Fibroblast of skin of right quadriceps (primary cell): ENCODE data around the gene APBA2.

Experiments used
- DNase-seq: peaks from one replicate; pipeline ENCODE4 v3.0.0-alpha.2; 2013

APBA2 gene

DNA sequence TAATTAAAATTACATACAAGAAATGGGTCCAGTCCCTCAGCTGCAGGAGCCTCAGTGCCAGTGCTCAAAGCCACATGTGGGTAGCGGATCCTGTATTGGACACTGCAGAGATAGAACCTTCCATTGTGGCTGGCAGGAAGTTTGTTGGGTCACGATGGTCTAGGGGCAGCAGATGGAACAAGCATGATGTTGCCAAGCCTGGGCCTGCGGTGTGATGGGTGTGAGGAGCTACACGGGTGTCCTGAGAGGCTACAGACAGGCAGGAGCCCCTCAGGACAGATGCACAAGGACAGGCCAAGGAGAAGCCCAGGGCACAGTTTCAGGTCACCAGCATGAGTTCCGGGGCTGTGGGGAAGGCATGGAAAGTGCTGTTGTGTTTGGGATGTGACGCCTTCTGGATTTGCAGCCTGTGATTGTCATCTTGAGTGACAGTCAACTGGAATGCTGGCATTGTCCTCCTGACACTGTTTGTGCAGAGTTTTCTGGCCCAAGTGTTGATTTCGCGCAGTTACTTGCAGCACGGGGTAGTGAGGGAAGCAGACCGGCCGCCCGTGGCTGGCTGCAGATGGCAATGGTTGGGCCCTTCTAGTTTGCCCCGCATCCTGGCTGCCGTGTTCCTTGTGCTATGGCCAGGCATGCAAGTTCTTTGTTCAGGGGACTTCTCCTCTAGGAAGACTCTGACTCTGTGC lies 206.7 kb downstream of the APBA2 start:
- DNase-seq, result no peak

DNA sequence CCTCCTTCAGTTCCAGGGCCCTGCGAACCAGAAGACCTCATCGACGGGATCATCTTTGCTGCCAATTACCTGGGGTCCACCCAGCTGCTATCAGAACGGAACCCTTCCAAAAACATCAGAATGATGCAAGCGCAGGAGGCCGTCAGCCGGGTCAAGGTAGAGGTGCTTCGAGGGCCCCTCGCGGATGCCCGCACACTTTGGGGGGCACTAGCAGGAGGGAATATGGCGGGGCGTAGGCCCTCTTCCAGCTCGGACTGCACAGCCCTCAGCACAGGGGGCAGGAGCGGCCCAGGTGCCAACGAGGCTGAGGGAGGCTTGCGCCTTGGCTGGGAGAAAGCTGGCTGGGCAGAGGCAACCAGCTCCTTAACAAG lies 207.3 kb downstream of the APBA2 start:
- DNase-seq, result no peak

DNA sequence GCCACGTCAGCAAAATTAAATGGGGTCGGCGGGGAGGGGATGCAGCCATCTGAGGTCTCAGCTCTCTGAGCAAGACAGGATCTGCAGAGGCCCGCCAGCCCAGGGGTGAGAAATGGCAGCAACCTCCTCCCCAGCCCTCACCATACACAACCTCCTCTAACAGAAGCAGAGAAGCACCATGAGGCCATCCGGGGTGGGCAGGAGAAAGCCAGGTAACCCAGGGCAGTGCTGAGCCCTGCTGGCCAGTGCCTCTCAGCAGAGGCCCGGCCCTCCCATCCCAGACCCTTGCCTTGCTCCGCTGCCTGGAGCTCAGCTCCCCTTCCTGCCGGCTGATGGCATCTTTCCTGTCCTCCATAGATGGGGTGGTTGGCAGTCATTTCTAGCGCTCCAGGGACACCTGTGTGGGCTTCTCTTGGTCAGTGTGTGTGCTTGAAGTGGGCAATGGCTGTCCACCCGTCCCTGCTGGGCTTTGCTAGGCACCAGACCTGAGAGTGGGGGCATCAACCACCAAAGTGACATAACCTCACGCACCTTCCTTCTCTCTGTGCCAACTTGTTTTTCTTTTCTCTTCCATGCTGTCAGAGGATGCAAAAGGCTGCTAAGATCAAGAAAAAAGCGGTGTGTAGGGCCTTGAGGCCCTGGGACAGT lies 208.0 kb downstream of the APBA2 start:
- DNase-seq, result no peak

DNA sequence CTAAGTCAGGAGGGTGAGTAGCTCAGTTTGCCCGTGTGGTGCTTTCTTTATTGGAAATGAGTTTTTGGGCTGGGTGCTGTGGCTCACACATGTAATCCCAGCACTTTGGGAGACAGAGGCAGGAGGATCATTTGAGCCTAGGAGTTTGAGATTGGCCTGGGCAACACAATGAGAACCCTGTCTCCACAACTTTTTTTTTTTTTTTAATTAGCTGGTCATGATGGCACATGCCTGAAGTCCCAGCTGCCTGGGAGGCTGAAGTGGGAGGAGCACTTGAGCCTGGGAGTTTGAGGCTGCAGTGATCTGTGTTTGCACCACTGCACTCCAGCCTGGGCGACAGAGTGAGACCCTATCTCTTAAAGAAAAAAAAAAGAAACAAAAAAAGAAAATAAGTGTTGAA lies 208.9 kb downstream of the APBA2 start:
- DNase-seq, result no peak

DNA sequence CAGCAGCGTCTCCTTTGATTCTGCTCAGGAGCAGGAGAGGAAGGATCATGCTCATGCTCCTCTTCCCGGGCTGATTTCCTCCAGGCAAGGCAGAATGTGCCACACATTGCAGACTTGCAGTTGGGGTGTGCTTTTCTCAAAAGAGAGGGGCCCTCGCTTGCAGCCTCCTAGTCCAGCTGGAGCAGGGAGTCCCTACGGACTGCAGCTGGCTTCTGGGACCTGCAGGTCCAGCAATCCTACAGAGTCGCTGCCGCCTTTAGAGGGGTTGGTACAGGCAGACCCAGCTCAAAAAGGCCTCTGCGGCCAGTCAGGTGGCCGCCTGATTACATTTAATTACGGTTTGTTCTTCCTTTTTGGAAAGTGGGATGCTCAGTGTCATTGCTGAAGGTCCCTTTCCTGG lies 210.0 kb downstream of the APBA2 start:
- no peak for DNase-seq

DNA sequence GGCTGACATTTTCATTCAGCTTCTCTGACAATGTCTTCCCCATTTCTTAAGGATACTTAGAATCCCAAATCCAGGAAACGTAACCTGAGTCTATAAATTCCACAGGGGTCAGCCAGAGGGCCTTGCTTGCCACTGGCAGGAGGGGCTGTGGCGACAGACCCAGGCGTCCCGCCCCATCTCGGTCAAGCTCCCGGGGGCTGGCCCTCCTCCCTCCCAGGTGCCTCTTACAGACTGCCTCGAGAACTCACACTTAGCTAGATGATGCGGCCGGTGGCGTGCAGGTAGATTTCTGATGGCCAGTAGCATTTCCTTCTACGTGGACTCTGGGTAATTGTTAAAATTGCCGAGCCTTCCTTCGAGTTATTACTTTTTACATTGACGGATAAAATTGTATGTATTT lies 211.4 kb downstream of the APBA2 start:
- DNase-seq, result no peak

DNA sequence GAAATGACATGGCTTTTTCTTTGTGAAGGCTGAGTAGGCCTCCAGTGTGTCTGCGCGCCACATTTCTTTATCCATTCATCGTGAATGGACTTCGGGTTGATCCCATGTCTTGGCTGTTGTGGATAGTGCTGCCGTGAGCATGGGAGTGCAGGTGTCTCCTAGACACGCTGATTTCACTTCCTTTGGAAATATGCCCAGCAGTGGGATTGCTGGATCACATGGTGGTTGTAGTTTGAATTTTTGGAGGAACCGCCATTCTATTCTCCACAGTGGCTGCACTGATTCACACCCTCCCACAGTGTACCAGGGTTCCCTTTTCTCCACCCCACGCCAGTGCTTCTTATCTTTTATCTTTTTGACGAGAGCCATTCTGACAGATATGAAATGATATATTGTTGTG lies 212.2 kb downstream of the APBA2 start:
- no peak for DNase-seq

DNA sequence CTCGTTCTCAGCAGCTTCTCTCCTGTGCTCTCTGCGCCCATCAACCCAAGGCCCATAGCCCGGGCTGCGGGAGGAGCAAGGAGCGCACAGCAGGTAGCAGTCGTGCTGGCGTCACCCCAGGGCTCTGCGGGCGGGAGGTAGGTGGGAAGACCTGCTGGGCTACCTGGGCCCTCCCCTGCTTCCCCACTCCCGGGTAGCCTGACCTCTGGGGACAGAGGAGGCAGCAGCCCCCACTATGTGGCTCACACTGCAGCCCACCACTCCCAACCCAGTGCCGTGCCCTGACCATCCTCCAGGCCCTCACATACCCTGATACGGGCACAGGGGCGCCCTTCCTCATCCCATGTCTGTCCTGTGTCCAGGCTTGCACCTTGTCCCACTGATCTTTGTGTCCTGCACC lies 212.9 kb downstream of the APBA2 start:
- no peak for DNase-seq

DNA sequence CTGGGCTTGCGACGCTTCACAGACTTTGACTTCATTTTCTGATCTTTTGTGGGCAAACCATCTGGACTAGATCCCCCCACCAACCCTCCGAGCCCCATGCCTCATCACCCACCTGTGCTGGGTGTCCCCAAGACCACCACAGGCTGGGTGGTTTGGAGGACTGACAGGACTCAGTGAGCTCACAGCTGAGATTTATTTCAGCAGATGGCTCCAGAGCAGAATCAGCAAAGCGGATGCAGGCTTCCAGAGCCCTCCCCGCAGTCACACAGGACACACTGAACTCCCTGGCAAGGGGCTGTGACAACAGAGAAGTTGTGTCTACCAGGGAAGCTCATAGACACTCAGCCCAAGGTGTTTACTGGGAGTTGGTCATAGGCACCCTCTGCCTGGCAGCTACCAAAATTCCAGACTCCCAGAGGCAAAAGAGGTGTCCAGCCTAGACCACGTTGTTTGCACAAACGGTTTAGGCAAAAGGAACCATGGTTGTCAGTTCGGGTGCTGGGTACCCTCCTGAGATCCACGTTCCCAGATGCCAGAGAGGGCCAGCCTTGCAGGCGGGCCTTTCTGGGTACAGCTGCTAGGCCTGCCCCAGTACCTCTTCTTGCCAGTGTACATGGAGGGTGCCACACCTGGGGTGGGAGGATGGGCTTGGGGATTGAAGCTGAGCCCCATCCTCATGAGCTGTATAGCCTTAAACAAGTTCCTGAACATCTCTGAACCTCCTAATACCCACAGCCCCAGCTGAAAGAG lies 213.5 kb downstream of the APBA2 start:
- no peak for DNase-seq

DNA sequence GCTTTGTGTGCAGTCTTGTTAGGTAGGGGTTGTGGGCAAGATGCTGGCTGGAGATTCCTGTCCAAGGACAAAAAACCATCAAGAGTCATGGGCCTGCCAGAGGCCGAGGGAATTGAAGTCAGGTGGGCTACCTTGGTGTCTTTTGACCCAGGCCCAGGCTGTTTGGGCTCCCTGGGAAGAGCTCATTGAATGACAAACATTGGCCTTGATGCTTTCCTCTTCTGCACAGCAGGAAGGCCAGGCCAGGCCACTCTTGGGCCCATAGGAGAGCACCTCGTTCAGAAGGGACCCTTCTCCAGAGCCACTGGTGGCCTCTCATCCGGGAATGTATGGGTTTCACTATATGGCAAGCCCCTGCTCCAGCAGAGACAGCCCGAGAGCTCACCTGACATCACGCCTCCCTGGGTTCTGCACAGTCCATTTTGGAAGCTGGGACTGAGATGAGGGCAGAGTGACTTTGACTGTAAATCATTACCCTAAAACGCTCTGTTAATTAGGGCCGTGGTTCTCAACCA lies 214.8 kb downstream of the APBA2 start:
- DNase-seq, result no peak

DNA sequence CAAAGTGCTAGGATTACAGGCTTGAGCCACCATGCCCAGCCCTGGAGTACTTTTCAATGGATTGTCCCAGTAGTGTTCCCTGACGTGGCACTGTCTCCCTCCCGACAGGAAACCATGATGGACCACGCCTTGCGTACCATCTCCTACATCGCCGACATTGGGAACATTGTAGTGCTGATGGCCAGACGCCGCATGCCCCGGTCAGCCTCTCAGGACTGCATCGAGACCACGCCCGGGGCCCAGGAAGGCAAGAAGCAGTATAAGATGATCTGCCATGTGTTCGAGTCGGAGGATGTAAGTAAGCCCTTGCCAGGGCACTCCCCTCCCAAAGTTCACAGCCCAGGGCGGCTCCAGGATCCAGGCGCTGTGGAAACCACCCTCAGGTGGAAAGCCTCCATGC lies 215.7 kb downstream of the APBA2 start:
- DNase-seq, result no peak

DNA sequence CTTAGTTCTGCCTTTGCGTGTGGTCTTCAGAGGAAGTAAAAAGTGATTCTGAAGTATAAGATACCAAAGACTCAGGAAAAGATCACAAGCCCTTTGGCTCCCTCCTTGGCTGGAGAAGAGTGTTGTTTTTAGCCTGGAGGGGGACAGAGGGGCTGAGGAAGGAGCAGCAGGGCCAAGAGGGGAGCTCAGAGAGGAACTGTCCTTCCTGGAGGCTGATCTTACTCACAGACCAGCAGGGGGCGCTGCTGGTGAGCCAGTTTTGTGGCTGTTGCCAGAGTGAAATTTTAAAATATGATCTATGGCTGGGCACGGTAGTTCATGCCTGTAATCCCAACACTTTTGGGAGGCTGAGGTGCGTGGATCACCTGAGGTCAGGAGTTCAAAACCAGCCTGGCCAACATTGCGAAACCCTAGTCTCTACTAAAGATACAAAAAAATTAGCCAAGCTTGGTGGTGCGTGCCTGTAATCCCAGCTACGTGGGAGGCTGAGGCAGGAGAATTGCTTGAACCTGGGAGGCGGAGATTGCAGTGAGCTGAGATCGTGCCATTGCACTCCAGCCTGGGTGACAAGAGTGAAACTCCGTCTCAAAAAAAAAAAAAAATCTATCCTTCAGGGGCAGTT lies 216.5 kb downstream of the APBA2 start:
- DNase-seq, result peak; percentile 52

DNA sequence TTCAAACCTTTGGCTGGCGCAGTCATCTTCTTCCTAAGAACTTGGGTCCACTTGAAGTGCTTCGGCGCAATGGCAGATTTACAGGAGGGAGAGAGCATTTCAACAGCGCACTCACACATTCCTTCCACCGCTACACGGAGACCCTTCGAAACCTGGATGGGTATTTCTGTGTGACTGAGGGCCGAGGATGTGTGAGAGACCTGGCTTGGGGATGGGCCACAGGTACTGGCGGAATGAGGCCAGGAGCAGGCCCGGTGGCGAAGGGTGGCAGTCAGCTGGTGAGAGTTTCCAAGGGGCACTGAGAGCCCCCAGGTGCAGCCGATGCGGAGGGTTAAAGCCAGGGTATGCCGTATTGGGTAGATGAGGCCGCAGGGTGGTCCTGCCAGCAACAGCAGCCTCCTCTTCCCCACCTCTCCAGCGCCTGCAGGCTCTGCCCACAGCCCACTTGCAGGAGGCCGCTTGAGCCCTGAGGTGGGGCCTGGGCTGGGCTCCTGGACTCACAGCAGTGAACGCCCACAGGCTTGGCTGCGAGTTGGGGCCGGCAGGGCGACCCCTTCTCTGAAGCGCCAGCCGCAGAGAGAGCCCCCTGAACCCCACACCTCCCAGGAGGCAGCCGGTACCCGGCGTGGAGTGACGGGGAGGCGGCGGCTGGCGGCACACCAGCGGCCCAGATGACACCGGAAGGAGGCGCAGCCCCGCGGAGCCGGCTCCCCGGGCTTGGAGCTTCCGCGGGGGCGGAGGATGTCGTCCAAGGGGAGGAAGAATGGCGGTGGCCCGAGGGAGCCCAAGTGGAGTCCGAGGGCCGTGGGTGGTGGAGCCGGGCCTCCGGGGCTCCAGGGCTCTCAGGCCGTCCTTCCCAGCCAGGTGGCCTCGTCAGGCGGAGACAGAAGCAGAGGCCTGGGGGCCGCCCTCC lies 217.4 kb downstream of the APBA2 start:
- no peak for DNase-seq

DNA sequence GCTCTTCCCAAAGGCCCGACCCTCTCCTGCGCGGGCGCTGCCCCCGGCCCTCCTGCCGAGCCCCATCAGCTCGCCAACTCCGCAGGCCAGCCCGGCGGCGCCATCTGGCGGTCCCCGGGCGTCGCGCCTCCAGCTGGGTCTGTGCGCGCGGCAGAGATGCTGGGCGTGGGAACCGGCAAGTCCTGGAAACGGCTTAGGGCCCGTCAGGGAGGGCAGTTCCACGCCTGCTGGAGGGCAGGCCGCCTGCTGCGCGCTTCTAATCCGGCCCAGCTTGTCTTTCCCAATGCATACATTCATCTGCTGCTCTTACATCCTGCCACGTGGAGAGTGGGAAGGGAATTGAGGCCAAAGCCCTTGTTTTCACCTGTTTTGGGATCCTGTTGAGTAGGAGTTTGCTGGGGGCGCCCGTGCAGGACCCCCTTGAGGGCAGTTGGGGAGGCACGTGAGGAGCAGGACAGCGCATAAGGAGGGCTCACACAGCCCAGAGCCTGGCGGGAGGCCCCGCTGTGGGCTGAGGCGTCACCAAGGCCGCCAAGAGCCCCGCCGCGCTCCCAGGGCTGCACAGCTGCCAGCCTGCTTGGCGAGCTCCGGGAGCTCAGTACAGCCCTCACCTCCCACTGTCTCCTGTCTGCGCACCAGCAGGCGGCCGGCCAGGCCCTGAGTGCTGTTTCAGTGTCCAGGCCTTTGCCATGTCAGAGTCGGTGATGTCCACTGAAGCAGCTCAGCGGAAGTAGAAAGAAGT lies 218.2 kb downstream of the APBA2 start:
- peak; percentile 76 for DNase-seq

DNA sequence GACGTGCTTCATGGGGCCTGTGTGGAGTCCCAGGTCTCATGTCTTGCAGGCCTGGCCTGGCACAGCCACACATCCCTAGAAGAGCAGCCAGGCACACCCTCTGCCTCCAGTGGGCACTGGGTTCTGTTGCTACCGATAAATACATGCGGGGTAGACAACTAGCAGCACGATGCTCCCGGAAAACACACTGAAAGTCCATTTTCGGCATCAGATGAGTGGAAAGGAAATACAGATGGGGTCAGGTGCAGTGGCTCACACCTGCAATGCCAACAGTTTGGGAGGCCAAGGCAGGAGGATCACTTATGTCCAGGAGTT lies 218.7 kb downstream of the APBA2 start:
- DNase-seq, result no peak

DNA sequence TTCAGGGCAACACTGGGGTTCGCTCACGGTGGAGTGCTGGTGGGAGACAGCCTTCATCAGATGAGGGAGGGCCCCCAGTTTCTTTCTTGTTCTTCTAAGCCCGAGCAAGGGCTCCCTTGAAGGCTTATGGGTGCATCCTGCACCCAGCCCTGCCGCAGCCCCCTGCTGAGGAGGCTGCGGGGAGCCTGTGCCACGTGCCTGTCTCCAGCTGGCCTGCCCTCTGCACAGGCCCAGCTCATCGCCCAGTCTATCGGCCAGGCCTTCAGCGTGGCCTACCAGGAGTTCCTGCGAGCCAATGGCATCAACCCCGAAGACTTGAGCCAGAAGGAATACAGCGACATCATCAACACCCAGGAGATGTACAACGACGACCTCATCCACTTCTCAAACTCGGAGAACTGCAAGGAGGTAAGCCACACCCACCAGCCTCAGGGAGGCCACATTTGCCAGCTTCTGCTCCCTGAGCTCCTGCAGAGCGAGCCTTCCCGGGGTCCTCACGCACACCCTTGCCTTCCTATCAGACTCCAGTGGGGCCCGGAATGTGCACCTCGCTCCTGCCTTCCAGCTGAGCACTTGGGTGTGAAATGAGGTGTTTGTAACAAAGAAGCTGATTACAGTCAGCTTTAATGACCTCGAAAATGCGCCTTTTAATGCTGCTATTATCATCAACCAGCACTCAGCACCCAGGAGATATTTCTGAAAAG lies 219.5 kb downstream of the APBA2 start:
- DNase-seq, result no peak

DNA sequence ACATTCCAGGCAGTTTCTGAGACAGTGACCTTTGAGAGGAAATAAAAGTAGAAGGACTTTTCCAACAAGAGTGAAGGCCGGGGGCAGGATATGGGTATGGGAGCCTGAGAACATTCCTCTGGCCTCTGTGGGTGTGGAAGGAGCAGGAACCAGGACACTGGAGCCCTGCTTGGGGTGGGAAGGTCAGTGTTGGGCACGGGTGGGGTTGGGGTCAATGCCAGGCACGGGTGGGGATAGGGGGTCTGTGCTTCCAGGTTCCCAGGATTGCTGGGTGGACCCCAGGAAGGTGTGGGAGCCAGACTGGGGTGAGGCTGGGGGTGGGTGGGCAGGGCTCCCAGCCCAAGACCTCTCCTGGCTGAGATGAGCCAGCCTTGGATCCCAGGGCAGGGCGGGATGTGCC lies 220.3 kb downstream of the APBA2 start:
- no peak for DNase-seq

DNA sequence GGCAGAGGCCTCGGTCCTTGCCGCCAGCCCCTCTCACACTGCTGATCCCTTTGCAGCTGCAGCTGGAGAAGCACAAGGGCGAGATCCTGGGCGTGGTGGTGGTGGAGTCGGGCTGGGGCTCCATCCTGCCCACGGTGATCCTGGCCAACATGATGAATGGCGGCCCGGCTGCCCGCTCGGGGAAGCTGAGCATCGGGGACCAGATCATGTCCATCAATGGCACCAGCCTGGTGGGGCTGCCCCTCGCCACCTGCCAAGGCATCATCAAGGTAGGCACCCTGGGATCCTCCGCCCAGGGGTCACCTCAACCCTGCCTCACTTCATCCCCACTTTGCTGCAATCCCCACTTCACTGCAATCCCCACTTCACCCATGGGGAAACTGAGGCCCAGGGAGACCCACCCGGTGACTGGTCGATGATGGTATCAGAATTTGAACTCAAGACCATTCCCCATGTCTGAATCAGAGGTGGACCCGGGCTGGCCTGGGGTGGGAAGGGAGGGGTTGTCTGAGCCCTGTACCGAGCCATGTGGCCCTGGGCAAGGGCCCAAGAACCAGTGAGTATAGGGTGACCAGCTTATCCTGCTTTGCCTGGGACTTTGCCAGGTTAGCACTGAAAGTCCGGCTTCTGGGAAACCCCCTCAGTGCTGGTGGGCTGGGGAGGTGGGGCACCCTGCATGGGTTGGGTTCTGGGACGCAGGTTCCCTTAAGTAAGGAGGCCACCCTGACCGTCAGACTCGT lies 220.9 kb downstream of the APBA2 start:
- no peak for DNase-seq

DNA sequence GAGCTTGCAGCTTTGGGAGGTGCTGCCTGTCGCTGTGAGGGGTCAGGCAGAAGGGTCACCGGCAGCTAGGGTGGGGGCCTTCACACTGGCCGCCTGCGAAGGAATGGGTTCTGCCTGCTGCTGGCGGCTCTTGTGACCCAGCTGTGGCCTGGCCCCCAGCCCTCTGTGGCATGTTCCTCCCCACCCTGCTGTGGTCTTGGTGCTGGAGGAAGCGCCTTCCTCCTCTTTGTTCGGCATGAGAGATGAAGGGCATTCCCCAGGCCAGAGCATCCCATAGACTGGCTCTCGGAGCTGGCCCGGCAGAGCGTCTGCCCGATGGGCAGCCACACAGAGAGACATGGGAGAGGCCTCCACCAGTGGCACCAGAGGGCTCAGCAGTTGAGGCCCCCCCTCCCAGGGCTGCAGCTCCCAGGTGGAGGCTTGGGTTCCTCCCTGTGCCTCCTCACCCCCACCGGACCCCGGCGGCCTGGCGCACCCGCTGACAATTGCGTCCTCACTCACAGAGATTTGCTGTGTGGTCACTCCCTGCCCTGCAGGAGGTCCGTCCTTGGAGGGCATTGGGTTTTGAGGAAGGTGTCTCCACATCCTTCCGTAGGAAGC lies 221.6 kb downstream of the APBA2 start:
- DNase-seq, result no peak

DNA sequence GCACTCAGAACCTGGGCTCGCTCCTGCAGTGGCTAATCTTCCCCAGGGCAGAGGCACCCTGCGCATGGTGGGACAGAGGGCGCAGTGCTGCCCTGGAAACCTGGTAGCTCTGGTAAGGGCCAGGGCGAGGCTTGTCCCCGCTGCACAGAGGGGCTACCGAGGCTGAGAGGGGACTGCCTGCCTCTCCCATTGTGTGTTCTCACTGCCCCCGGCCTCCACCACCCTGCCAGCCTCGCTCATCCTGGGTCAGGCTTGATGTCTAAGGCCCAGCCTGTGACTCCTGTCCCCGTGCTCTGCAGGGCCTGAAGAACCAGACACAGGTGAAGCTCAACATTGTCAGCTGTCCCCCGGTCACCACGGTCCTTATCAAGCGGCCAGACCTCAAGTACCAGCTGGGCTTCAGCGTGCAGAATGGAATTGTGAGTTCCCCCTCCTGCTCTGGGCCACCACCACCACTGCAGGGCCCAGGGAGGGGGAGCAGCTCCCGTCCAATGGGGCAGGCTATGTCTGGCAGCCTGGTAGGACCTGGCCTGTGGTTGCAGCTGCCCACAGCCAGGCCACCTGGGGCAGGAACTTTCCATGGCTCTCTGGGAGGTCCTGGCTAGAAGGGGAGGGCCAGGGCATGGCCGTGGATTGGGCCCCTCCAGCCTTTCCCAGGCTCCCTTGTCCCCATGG lies 222.3 kb downstream of the APBA2 start:
- no peak for DNase-seq
